ENCODE results near the gene MYH13.

MYH13 gene

DNA sequence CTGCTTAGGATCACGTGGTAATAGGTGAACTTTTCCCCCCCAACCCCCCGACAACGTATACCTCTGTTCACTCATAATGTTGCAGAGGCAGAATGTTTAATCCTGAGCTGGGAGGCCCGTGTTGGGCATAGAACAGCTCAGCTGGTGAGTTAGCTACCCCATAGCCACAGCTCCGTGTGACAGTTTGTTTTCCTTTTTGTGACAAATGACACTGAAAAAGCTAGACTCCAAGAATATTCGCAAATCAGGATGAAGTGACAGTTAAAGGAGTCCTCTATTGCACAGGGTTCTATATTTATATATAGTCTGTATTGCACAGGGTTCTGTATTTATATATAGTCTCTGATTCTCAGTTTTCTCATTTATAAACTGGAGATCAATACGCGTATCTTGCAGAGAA is 33.8 kb downstream of the MYH13 start:
- H3K27me3 ChIP-seq (ENCODE audit: insufficient read depth, poor library complexity, severe bottlenecking) = no peaks in the 10 kb centered on the region
- no peak overlapping the region for H3K4me3 ChIP-seq (replicated peaks; ENCODE audit: insufficient read depth, low read length)
- TF ChIP-seq, protein P1, sequence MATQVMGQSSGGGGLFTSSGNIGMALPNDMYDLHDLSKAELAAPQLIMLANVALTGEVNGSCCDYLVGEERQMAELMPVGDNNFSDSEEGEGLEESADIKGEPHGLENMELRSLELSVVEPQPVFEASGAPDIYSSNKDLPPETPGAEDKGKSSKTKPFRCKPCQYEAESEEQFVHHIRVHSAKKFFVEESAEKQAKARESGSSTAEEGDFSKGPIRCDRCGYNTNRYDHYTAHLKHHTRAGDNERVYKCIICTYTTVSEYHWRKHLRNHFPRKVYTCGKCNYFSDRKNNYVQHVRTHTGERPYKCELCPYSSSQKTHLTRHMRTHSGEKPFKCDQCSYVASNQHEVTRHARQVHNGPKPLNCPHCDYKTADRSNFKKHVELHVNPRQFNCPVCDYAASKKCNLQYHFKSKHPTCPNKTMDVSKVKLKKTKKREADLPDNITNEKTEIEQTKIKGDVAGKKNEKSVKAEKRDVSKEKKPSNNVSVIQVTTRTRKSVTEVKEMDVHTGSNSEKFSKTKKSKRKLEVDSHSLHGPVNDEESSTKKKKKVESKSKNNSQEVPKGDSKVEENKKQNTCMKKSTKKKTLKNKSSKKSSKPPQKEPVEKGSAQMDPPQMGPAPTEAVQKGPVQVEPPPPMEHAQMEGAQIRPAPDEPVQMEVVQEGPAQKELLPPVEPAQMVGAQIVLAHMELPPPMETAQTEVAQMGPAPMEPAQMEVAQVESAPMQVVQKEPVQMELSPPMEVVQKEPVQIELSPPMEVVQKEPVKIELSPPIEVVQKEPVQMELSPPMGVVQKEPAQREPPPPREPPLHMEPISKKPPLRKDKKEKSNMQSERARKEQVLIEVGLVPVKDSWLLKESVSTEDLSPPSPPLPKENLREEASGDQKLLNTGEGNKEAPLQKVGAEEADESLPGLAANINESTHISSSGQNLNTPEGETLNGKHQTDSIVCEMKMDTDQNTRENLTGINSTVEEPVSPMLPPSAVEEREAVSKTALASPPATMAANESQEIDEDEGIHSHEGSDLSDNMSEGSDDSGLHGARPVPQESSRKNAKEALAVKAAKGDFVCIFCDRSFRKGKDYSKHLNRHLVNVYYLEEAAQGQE (IDR thresholded peaks at IDR 0.05; ENCODE audit: insufficient replicate concordance, low read depth) = no peak
- TF ChIP-seq POLR2AphosphoS5 (IDR thresholded peaks at IDR 0.05; ENCODE audit: low read depth) = no peak
- no peak for TF ChIP-seq GABPA (IDR thresholded peaks at IDR 0.05; ENCODE audit: low read depth)
- no peak for TF ChIP-seq SPI1 (IDR thresholded peaks at IDR 0.05; ENCODE audit: borderline replicate concordance, low read depth)
- TF ChIP-seq, protein P2, sequence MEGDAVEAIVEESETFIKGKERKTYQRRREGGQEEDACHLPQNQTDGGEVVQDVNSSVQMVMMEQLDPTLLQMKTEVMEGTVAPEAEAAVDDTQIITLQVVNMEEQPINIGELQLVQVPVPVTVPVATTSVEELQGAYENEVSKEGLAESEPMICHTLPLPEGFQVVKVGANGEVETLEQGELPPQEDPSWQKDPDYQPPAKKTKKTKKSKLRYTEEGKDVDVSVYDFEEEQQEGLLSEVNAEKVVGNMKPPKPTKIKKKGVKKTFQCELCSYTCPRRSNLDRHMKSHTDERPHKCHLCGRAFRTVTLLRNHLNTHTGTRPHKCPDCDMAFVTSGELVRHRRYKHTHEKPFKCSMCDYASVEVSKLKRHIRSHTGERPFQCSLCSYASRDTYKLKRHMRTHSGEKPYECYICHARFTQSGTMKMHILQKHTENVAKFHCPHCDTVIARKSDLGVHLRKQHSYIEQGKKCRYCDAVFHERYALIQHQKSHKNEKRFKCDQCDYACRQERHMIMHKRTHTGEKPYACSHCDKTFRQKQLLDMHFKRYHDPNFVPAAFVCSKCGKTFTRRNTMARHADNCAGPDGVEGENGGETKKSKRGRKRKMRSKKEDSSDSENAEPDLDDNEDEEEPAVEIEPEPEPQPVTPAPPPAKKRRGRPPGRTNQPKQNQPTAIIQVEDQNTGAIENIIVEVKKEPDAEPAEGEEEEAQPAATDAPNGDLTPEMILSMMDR (IDR thresholded peaks at IDR 0.05; ENCODE audit: insufficient read depth, low read length) = no peak
- DNase-seq (ENCODE audit: low read depth in 1 of 2, low spot score in 1 of 2) = no peak
- no peak overlapping the region for H3K27ac ChIP-seq (replicated peaks)

DNA sequence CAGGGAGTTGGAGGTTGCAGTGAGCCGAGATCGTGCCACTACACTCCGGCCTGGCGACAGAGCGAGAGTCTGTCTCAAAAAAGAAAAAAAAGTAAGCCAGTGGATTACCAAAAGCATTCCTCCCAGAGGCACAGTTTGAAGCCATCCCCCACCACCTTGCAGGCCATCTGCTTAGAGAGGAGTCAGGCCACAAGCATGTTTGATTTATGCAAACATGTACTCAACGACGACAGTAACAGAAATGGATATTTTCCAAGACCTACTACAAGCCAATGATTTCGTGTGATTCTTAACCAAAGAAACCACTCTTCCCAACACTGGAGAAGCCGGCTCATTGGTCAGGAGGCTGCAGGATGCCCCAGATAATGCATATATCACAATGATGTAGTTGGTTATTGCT is 34.8 kb downstream of the MYH13 start:
- DNase-seq (ENCODE audit: low read depth in 1 of 2, low spot score in 1 of 2) = no peak
- TF ChIP-seq GABPA (IDR thresholded peaks at IDR 0.05; ENCODE audit: low read depth) (no peak), POLR2AphosphoS5 (IDR thresholded peaks at IDR 0.05; ENCODE audit: low read depth) (no peak), SPI1 (IDR thresholded peaks at IDR 0.05; ENCODE audit: borderline replicate concordance, low read depth) (no peak)
- TF ChIP-seq, protein P2 (IDR thresholded peaks at IDR 0.05; ENCODE audit: insufficient read depth, low read length) = no peak
- TF ChIP-seq, protein P1 (IDR thresholded peaks at IDR 0.05; ENCODE audit: insufficient replicate concordance, low read depth) = no peak
- no peak overlapping the region for H3K27ac ChIP-seq (replicated peaks)
- H3K27me3 ChIP-seq (ENCODE audit: insufficient read depth, poor library complexity, severe bottlenecking) = no peaks in the 10 kb centered on the region
- H3K4me3 ChIP-seq (replicated peaks; ENCODE audit: insufficient read depth, low read length) = no peak overlapping the region

DNA sequence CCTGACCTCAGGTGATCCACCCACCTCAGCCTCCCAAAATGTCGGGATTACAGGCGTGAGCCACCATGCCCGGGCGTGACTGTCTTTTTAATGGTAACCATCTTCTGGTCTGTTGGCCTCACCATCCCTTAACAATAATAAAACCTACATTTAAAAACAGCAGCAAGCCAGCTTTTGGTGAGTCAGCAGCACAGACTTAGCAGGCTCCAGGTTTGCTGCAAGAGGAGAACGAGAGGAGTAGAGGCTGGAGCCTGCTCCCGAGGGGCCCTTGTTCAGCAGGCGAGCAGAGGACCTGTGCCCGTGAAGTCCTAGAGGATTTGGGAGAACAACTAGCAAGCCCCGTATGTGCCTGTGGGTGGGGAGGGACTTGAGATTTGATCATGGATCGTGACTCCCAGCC is 35.7 kb downstream of the MYH13 start:
- TF ChIP-seq, protein P1 (IDR thresholded peaks at IDR 0.05; ENCODE audit: insufficient replicate concordance, low read depth) = no peak
- TF ChIP-seq, protein P2 (IDR thresholded peaks at IDR 0.05; ENCODE audit: insufficient read depth, low read length) = no peak
- TF ChIP-seq POLR2AphosphoS5 (IDR thresholded peaks at IDR 0.05; ENCODE audit: low read depth) (no peak), GABPA (IDR thresholded peaks at IDR 0.05; ENCODE audit: low read depth) (no peak), SPI1 (IDR thresholded peaks at IDR 0.05; ENCODE audit: borderline replicate concordance, low read depth) (no peak)
- Histone ChIP-seq H3K27ac (replicated peaks) (no peak overlapping the region), H3K27me3 (ENCODE audit: insufficient read depth, poor library complexity, severe bottlenecking) (no peaks in the 10 kb centered on the region), H3K4me3 (replicated peaks; ENCODE audit: insufficient read depth, low read length) (no peak overlapping the region)
- DNase-seq (ENCODE audit: low read depth in 1 of 2, low spot score in 1 of 2) = no peak

Data from HL-60 (cell line).